ENCODE data around the gene VRK1. TPM values are rescaled to one million over a fixed set of nuclear protein-coding genes. Genes with fewer than 3 reads are reported as not detected.

The VRK1 gene
- total RNA-seq, 4 donors from 2014 or later: 3.8 to 7.0 (median 5.4) TPM

- H3K27me3 ChIP-seq: no peaks in the 10 kb centered on the region
- intact Hi-C loops (cut with DNase I; ENCODE audit: low total_unique reads) (no loop called here), in situ Hi-C loops (cut with MboI; ENCODE audit: low sequenced_read_pairs in 4 of 4) (no loop called here)
- H3K4me3 ChIP-seq: no peak overlapping the region
- TF ChIP-seq POLR2A (IDR thresholded peaks at IDR 0.05) (no peak), CTCF (IDR thresholded peaks at IDR 0.05 in 4 of 5, conservative IDR thresholded peaks at IDR 0.05 in 1 of 5) (no peak)
- H3K9me3 ChIP-seq: no peaks in the 10 kb centered on the region
- H3K36me3 ChIP-seq: no peaks in the 10 kb centered on the region
- no peaks in the 10 kb centered on the region for H3K4me1 ChIP-seq
- H3K27ac ChIP-seq: no peak overlapping the region
- DNase-seq (no peak), ATAC-seq (no peak)
These were observed 123.6 kb downstream of the VRK1 start for GRCh38 chr14:96920820-96921219.

GRCh38 chr14:96922986-96923385, 125.8 kb downstream of the VRK1 start:
- ATAC-seq (no peak), DNase-seq (no peak)
- H3K4me1 ChIP-seq: no peaks in the 10 kb centered on the region

GRCh38 chr14:96925422-96925821, 128.2 kb downstream of the VRK1 start:
- in situ Hi-C loops (cut with MboI; ENCODE audit: low sequenced_read_pairs in 4 of 4) (no loop called here), intact Hi-C loops (cut with DNase I; ENCODE audit: low total_unique reads) (no loop called here)
- H3K36me3 ChIP-seq: no peaks in the 10 kb centered on the region
- TF ChIP-seq POLR2A (IDR thresholded peaks at IDR 0.05): no peak
- no peak for TF ChIP-seq CTCF (IDR thresholded peaks at IDR 0.05 in 4 of 5, conservative IDR thresholded peaks at IDR 0.05 in 1 of 5)
- no peaks in the 10 kb centered on the region for H3K9me3 ChIP-seq
- no peak overlapping the region for H3K27ac ChIP-seq
- DNase-seq (no peak), ATAC-seq (no peak)
- no peaks in the 10 kb centered on the region for H3K4me1 ChIP-seq
- no peak overlapping the region for H3K4me3 ChIP-seq
- H3K27me3 ChIP-seq: no peaks in the 10 kb centered on the region

More at GRCh38 chr14:96922986-96923385, 125.8 kb downstream of the VRK1 start:
- Histone ChIP-seq H3K36me3 (no peaks in the 10 kb centered on the region), H3K9me3 (no peaks in the 10 kb centered on the region), H3K27ac (no peak overlapping the region), H3K27me3 (no peaks in the 10 kb centered on the region), H3K4me3 (no peak overlapping the region)
- TF ChIP-seq CTCF (IDR thresholded peaks at IDR 0.05 in 4 of 5, conservative IDR thresholded peaks at IDR 0.05 in 1 of 5) (no peak), POLR2A (IDR thresholded peaks at IDR 0.05) (no peak)
- intact Hi-C loops (cut with DNase I; ENCODE audit: low total_unique reads) (no loop called here), in situ Hi-C loops (cut with MboI; ENCODE audit: low sequenced_read_pairs in 4 of 4) (no loop called here)

- Histone ChIP-seq H3K9me3 (no peaks in the 10 kb centered on the region), H3K27ac (no peak overlapping the region), H3K36me3 (no peaks in the 10 kb centered on the region), H3K4me3 (no peak overlapping the region), H3K4me1 (no peaks in the 10 kb centered on the region), H3K27me3 (no peaks in the 10 kb centered on the region)
- in situ Hi-C loops (cut with MboI; ENCODE audit: low sequenced_read_pairs in 4 of 4): no loop called here
- DNase-seq (no peak), ATAC-seq (no peak)
- intact Hi-C loops (cut with DNase I; ENCODE audit: low total_unique reads): no loop called here
- TF ChIP-seq POLR2A (IDR thresholded peaks at IDR 0.05): no peak
These were observed 128.8 kb downstream of the VRK1 start for GRCh38 chr14:96926001-96926400.

GRCh38 chr14:96928779-96929380, 131.7 kb downstream of the VRK1 start:
- ATAC-seq (no peak), DNase-seq (no peak)
- H3K27me3 ChIP-seq: no peaks in the 10 kb centered on the region
- H3K4me3 ChIP-seq: no peak overlapping the region
- TF ChIP-seq POLR2A (IDR thresholded peaks at IDR 0.05) (no peak), CTCF (IDR thresholded peaks at IDR 0.05 in 4 of 5, conservative IDR thresholded peaks at IDR 0.05 in 1 of 5) (no peak)
- H3K27ac ChIP-seq: no peak overlapping the region
- intact Hi-C loops (cut with DNase I; ENCODE audit: low total_unique reads): no loop called here
- H3K9me3 ChIP-seq: no peaks in the 10 kb centered on the region
- in situ Hi-C loops (cut with MboI; ENCODE audit: low sequenced_read_pairs in 4 of 4): no loop called here
- H3K4me1 ChIP-seq: no peaks in the 10 kb centered on the region
- H3K36me3 ChIP-seq: no peaks in the 10 kb centered on the region
